ENCODE data around the gene EIF2B1.

The EIF2B1 gene

DNA sequence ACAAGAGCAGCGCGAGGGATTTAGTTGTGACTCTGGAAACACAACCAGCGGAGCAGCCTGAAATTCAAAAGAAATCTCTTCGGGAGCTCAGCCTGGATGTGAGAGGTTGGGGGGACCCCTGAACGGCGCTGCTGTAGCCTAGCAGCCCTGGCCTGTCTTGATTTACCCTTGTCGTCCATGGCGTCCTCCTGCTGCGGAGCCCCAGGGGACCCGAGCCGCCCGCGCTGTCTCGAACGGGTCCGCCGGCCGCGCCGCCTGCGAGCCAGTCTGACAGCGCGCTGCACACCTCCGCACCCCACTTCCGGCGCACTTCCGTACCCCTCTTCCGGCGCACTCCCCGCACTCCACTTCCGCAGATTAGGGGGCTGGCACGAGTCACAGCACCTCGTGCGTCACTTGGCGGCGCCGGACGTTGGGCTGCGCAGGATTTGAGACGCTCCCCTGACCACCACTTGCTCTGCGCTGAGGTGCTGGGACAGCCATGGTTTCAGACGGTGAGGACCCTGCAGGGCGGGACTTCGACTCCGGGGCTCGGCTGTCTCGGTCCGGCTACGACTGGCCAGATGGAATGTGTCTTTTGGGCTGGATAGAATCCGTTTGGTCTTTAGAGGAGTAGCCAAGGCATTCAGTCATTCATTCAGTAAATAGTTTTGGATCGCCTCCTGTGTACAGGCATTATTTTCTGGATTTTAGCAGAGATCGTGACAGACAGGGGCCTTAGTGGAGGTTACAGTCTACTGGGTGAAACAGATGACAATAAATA is at the start of gene EIF2B1, which contains the start of gene GTF2H3:
EIF2B1 (minus strand) TSS at position 308 of the 763 bp plus-strand sequence; CDS start at position 179, 129 bp downstream.
GTF2H3 (plus strand) TSS at position 451 of the 763 bp plus-strand sequence; CDS start at position 482, 31 bp downstream.
- peak; percentile 83 for DNase-seq

DNA sequence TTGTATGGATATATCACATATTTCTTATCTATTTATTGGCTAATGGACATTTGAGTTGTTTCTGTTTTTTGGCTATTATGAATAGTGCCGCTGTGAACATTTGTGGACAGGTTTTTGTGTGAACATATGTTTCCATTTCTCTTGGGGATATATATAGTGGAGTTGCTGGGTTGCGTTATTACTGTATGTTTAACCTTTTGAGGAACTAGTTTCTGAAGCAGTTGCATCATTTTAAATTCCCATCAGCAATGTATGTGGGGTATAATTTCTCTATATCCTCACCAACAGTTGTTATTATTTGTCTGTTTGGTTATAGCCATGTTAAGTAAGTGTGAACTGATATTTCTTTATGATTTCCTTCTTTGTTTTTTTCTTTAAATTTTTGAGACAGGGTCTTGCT is 48.1 kb upstream of the EIF2B1 start:
- DNase-seq = no peak

DNA sequence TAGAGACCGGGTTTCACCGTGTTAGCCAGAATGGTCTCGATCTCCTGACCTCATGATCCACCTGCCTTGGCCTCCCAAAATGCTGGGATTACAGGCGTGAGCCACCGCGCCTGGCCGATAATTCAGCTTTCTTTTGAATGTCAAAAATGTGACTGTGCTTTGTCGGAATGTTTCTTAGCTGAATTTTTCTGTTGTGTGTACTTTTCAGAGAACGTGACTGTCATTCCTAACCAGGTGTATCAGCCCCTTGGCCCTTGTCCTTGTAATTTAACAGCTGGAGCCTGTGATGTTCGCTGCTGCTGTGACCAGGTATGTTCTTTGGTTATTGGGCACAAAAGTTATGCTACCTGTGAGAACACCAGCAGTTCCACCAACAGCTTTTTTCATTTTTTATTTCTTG is 45.5 kb upstream of the EIF2B1 start:
- no peak for DNase-seq

DNA sequence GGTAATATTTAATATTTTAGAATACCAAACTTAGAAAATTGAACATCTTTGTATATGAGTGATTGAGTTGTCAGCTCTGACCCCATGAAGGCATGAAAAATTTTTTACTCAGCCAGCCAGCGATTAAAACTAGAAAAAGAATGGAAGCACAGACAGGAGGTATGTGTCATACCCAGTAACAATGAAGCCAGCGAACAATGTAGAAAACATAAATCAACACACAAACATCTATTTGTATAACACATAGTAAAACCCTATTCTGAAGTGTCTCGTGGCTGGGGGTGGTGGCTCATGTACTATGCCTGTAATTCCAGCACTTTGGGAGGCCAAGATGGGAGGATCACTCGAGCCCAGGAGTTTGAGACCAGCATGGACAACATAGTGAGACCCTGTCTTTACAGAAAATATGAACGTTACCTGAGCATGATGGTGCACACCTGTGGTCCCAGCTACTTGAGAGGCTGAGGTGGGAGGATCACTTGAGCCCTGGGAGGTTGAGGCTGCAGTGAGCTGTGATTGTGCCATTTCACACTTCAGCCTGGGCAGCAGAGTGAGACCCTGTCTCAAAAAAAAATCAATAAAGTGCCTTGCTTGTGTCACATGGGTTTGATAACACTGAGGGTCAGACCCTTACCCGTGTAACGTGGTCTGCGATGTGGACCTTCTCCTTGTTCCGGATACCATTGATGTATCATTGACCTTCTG is 43.3 kb upstream of the EIF2B1 start:
- DNase-seq = no peak

- no peak for DNase-seq
Measured at GRCh38 chr12:123675436-123675835, 42.0 kb upstream of the EIF2B1 start.

DNA sequence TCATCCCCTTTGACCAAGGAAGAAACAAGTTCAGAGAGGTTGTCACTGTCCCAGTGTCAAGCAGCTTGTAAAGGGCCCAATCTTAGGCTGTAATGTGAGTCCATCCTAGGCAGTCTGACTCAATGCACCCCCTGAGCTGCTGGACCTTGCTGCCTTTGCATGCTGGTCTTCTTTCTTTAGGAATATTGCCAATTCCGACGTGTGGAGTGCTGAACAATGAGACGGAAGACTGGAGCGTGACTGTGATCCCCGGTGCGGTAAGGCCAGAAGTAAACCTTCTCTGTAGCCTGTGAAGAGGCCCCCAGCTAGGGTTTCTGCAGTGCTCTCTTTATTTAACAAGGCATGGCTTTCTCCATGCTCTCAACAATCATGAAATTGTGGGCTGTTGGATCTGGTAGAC is 38.4 kb upstream of the EIF2B1 start:
- DNase-seq = no peak

GRCh38 chr12:123670882-123671728 is 37.6 kb upstream of the EIF2B1 start, which contains the start of gene TCTN2:
TCTN2 (plus strand) TSS chr12:123671113; CDS start chr12:123671241, 128 bp downstream.
- DNase-seq = peak; percentile 65

- DNase-seq = no peak
Measured at GRCh38 chr12:123667771-123668170, 34.3 kb upstream of the EIF2B1 start.

GRCh38 chr12:123659996-123660727 is 26.7 kb upstream of the EIF2B1 start:
- no peak for DNase-seq

DNA sequence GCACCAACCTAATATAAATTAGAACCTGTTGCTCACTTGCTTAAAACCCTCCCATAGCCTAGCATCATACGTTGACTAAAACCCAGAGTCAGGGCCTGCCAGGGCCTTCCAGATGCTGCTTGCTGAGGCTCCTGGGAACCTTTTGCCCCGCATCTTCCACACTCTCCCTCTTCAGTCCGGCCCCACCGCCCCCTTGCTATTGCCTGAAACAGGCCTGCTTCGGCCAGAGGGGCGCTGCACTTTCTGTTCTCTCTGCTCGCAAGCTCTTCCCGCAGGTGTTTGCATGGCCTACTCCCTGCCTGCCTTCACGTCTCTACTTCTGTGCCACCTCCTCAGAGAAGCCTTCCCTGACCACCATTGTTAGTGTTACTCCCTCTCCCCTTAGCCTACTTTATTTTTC is 23.7 kb upstream of the EIF2B1 start:
- no peak for DNase-seq

DNA sequence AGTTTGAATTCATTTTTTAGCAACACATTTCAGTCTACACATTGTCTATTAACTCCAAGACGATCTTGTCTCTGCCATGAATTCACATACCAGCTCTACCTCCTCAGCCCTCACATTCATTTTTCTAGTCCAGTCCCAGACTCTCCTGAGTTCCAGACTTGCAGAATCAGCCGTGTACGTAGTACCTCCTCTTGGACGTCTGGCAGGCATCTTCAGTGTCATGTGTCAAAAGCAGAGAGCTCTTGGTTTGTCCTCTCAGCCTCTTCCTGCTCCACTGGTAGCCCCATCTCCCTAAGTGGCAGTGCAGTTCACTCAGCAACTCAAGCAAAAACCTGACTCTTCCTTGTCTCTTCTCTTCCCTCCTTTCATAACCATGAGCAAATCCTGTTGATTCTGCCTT is 22.9 kb upstream of the EIF2B1 start:
- DNase-seq = no peak

DNA sequence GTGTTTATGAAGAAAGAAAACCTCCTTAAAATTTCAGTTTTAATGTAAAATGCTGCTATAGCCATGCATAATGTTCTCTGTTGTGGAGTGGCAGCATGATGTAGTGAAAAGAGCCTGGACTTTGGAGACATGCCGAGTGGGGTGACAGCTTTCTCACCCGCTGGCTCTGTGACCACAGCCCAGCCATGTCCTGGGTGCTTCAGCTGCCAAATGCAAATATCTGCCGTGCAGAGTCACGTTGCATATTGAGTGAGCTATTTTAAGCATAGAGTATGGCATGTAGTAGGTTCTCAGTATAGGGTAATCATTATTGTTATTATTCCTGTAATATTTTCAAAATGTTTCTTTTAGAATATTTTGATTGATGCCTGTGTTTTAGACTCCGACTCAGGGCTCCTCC is 21.9 kb upstream of the EIF2B1 start:
- DNase-seq = no peak

DNA sequence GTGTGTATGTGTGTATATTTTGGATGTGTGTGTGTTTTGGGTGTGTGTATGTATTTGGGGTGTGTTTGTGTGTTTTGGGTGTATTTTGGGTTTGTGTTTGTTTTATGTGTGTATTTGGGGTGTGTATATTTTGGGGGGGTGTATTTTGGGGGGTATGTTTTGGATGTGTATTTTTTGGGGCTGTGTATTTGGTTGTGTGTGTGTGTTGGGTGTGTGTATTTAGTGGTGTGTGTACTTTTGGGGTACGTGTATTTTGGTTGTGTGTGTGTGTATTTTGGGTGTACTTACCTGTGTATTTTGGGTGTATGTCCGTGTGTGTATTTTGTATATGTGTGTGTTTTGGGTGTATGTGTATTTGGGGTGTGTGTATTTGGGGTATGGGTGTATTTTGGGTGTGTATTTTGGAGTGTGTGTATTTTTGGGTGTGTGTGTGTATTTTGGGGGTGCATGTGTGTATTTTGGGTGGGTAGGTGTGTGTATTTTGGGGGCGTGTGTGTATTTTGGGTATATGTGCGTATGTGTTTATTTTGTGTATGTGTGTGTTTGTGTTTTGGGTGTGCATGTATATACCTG is 20.7 kb upstream of the EIF2B1 start:
- DNase-seq = no peak

DNA sequence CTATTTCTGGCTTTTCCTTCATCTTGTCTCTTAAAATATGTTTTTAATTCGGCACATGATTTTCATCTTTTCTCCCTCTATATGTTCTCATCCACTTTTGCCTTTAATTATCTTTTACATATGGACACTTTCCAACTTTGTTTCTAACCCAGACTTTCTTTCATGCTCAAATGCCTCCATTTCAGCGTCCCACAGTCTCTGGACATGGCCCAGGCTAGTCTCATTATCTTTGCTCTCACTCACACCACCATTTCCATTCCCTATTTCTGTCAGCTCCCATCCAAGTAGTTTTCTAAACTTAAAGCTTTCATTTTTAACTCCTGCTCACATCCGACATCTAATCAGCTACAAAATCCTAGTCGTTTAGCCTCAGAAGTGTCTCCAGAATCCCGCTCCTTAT is 14.9 kb upstream of the EIF2B1 start:
- DNase-seq = no peak

GRCh38 chr12:123645878-123646277 is 12.4 kb upstream of the EIF2B1 start:
- DNase-seq = no peak

DNA sequence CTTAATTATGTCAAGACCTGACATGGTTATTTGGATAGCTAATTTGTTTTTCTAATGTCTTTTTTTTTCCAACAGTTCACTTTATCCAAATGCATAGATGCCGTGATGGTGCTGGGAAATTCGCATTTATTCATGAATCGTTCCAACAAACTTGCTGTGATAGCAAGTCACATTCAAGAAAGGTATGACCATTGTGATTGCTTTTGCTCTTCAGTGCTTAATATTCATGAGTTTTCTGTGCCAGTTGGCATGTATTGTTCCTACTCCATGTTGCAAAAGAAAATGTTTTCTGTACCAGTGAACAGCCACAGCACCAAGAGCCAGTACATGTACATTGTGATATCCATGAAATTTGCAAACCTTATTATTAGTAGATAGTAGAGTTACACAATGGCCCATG is 11.9 kb upstream of the EIF2B1 start:
- DNase-seq = no peak

DNA sequence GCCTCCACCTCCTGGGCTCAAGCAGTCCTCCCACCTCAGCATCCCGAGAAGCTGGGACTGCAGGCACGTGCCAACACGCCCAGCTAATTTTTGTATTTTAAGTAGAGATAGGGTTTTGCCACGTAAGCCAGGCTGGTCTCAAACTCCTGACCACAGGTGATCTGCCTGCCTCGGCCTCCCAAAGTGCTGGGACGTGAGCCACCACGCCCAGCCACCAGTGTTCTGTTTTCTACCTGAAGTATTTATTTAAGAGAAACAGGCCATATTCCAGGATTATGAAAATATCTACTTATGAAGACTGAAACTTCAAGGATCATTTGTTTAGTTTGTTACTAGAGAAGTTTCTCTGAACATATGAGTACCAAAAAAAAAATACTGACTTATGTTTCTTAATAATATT is 10.4 kb upstream of the EIF2B1 start:
- DNase-seq = no peak

GRCh38 chr12:123634142-123634561 is 666 bp upstream of the EIF2B1 start:
- no peak for DNase-seq

DNA sequence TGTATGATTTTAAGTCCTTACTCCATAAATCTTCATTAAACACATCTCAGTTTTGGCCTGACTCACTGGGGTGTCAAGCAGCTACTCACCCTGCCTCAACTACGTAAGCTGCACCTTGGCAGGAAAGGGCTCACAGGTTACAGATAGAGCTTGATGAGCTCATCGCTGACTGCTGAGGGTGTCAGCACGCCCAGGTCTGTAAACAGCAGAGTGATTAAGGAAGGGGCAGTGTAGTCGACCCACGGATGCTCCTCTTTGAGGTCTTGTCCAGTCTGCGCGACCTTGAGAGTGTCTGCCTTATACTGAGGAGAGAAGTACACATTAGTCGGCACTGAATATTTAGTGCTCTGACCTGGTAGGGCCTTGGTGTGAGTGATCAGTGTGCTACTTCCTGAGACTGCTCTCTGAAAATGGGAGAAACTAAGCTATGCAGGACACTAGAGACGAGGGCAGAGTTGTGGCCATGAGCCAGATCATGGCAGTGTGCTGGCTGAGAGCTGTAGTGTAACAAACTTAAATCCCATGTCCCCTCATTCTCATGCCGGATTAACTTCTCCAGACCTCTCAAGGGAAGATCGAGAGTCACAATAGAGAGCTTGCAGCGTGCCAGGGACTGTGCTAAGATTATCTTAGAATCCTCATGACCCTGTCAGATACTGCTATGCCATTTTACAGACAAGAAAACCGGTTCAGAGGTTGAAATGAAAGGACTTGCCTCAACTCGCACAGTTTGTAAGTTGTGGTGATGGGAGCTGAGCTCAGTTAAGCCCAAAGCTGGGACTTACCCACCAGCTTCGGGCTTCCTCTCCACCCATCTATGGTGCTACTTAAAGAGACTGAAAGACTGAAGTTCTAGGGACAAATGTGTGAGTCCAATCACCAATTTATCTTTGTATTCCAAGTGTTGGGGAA is 11.6 kb downstream of the EIF2B1 start:
- DNase-seq = no peak

- DNase-seq = no peak
Measured at GRCh38 chr12:123621101-123621500, 12.4 kb downstream of the EIF2B1 start.

DNA sequence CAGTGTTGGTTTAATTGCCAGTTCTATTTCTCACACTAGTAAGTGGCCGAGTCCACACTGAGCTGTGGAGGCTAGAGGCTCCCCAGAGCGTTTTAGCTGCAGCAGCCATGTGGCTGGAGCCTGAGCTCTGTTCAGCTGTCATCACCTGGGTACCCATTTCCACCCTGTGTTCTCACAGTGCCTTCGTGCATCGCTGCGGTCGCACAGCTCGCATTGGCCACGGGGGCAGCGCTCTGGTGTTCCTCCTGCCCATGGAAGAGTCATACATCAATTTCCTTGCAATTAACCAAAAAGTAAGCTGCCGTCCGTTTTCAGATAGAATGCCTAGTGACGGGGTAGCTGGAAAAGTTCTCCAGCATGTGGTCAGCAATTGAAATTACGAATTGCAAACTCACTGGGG is 15.9 kb downstream of the EIF2B1 start:
- no peak for DNase-seq

Measured in NCI-H2081 treated with DMSO at 0.1 percent for 48 hours (cell line).